Inferior parietal cortex (tissue), 1 donor: ENCODE results near the gene PRICKLE2.
A peak's percentile ranks its signal among the peaks of the same experiment; 100 is the strongest.

ENCODE experiments used
- DNase-seq: peaks from one replicate; pipeline ENCODE4 v3.0.0-alpha.2; 2016; ENCODE audit errors: extremely low spot score

PRICKLE2 gene, protein sequence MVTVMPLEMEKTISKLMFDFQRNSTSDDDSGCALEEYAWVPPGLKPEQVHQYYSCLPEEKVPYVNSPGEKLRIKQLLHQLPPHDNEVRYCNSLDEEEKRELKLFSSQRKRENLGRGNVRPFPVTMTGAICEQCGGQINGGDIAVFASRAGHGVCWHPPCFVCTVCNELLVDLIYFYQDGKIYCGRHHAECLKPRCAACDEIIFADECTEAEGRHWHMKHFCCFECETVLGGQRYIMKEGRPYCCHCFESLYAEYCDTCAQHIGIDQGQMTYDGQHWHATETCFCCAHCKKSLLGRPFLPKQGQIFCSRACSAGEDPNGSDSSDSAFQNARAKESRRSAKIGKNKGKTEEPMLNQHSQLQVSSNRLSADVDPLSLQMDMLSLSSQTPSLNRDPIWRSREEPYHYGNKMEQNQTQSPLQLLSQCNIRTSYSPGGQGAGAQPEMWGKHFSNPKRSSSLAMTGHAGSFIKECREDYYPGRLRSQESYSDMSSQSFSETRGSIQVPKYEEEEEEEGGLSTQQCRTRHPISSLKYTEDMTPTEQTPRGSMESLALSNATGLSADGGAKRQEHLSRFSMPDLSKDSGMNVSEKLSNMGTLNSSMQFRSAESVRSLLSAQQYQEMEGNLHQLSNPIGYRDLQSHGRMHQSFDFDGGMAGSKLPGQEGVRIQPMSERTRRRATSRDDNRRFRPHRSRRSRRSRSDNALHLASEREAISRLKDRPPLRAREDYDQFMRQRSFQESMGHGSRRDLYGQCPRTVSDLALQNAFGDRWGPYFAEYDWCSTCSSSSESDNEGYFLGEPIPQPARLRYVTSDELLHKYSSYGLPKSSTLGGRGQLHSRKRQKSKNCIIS

DNA sequence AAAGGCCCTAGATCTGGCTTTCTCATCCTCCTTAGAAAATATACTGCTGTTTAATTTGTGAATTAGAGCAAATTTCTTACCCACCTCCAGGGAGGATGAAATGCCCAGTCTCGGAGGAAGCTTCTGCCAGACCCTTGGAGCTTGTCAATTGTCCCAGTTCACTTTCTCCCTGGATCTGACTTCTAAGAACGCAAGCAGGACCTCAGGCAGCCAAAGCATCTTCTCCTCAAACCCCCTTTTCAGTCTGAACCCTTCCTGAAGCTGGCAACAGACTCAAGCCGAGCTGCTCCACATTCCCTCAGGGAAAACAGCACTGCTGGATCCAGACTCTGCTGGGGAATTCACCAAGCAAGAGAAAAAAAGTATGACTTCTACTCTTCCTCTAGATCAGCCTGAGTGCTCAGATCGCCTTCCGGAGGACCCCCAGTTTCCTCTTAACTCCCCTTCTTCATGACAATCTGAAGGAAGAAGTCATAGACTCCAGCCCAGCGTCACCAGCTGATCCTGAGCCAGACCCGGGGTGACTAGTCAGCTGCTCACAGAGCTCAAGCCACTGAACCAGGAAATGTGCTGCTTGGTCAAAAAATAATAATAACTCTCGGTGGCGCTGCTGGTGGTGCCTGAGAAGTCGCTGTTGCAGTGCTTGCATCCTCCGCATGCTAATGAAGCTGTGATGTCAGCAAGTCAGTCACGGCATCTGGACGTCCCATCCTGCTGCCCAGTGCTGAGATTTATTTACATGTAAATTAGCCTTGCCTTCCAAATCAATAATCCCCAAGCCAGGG lies at the start of gene PRICKLE2:
PRICKLE2 (minus strand) TSS at position 641 of the 785 bp plus-strand sequence. CDS start 26,539 bp downstream, outside the sequence.
- DNase-seq, result peak; percentile 77

GRCh38 chr3:64272842-64273241 lies 47.6 kb upstream of the PRICKLE2 start:
- DNase-seq, result no peak

DNA sequence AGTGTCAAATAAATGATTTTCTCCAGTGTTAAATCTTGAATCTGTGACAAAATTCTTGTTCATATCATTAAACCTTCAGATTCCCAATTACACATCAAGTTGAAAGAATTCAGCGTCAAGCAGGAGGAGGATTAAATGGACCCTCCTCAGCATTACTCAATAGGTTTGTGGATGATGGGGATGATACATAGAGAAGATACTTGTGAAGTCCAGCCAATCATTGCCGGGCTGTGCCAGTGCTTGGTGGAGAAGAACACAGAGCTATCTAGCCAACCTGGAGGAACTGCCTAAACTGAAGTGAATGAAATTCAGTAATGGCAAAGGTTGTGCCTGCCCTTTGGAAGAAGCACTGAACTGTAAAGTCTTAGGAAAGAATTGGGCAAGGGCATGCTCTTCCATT lies 47.0 kb upstream of the PRICKLE2 start:
- DNase-seq, result no peak

DNA sequence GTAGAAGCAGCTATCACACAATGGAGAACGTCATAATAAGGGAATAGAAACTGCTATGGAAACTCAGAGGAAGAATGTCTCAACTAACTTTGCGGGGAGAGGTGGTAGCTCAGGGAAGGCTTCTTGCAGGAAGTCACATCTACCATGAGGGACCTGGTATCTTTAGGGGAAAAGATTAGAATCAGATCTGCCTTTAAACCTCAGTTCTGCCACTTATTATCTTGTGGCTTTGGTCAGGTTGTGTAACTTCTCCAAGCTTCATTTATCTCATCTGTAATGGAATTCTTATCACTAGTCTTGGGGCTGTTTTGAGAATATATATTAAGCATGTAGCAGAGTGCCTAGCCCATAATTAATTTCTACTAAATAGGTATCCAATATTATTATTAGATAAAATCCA lies 46.4 kb upstream of the PRICKLE2 start:
- no peak for DNase-seq

GRCh38 chr3:64270866-64271260 lies 45.6 kb upstream of the PRICKLE2 start:
- DNase-seq, result no peak

- no peak for DNase-seq
These were observed 45.0 kb upstream of the PRICKLE2 start for GRCh38 chr3:64270142-64270865.

GRCh38 chr3:64268926-64269325 lies 43.7 kb upstream of the PRICKLE2 start:
- DNase-seq, result no peak

GRCh38 chr3:64267721-64268604 lies 42.7 kb upstream of the PRICKLE2 start:
- DNase-seq, result peak; percentile 67

DNA sequence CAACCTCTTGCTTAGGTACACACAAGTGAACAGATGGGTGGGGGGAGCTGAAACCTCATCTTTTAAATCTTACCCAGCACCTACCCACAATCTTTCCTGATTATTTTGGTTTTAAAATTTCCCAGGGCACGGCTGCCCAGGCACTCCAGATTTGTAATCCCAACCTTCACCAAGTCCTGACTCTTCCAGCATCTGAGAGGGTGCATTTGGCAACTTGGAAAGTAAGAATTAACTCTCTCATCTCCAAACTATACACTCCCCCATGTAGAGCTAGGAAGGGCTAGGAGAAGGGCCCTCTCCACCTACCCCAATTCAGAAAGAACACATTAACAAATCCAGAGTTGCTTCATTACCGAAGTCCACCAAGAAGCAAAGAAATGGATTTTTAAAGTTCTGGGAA lies 41.7 kb upstream of the PRICKLE2 start:
- DNase-seq, result no peak

GRCh38 chr3:64266065-64266931 lies 41.0 kb upstream of the PRICKLE2 start:
- peak; percentile 58 for DNase-seq

DNA sequence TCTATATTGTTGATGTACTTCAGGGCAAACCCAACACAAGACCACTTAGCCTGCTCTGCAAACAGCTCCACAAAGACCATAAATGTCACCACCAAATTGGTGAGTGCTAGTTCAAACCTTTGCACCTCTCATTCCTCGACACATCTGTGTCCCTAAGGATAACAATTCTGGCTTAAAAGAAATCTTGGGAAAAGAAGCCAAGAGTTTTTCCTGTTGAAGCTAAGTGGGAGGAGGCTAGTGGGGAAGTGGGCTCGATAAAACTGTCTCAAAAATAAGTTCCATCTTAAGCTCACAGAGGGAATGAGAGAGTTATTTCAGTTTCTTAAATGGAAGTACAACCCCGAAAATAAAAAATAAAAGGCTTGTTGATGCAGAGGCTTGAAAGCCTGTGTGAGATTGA lies 40.4 kb upstream of the PRICKLE2 start:
- no peak for DNase-seq

DNA sequence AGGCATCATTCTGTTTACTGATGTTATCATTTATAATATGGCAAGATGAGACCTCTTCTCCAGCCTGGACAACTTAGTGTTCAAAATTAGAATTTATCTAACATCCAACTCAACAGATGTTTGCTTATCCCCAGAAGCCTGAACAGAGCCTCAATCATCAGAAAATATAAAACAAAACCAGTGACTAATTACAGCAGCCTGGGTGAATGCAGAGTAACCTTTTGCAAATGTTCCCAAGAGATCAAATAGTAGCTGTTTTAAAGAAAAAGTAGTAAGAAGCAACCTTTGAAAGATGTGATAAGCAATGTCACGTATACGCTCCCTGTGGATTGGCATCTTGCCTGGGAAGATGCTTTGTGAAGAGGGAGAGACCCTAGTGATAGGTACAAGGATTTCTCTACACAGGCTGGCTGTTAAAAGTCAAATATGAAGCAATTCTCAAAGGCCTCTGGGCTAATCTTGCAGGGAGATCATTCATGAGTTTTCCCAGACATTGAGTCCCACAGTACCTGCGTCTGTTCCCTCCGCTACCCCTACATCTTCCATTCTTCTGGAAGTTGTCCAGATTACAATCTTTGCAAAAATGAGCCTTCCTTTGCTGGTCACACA lies 39.3 kb upstream of the PRICKLE2 start:
- DNase-seq, result no peak

DNA sequence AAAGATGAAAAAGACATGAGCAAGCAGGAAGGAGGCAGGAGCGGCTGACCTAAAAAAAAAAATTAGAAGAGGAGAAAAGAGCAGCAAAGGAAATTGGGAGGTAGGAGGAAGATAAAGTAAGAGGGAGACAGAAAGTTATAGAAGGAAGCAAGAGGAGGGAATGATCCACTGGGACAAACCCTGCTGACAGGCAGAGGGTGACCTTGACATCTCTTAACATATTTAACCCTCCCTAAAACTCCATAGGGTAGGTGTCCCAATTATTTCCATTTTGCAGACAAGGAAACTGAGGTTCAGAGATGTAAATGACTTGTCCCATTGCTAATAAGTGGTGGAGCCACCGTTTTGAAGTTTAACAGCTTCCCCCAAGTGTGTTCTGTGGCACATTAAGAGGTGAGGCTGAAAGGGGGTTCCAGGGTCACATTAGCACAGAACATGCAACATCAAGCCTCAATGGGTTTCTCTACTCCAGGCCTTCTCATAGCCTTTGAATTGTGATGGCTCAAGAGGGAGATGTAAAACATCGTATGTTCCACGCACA lies 37.4 kb upstream of the PRICKLE2 start:
- no peak for DNase-seq

GRCh38 chr3:64260431-64260830 lies 35.2 kb upstream of the PRICKLE2 start:
- DNase-seq, result no peak

DNA sequence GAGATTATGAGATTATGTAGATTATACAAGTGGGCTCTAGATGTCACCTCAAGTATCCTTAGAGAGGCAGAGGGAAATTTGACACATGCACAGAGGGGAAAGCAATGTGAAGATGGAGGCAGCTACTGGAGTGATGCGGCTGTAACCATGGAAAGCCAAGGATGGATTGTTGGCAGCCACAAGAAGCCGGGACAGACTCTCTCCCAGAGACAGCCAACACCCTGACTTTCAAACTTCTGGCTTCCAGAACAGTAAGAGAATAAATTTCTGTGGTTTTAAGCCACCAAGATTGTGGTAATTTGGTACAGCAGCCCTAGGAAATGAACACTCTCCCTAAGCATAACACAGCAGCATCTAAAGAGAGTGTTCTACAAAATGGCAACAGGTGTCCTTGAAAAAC lies 34.4 kb upstream of the PRICKLE2 start:
- no peak for DNase-seq

- no peak for DNase-seq
These were observed 32.0 kb upstream of the PRICKLE2 start for GRCh38 chr3:64257100-64257755.

GRCh38 chr3:64255741-64256340 lies 30.6 kb upstream of the PRICKLE2 start:
- DNase-seq, result no peak

DNA sequence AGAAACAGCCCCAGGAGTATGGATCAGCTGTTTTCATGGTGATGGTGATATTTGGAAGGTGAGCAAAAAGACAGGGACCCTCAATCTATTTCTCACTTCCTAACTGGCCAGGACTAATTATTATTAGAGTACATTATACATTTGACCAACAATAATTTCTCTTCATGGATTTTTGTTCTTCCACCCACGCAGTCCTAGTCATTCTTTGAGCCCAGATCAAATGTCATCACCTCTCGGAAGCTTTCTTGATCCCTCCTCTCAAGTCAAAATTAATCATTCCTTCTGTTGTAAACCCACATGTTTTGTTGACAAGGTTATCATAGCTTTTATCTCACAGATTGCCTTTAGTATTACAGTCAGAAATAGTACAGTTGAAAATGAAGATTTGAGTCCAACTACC lies 29.2 kb upstream of the PRICKLE2 start:
- DNase-seq, result no peak
